Measurements from ENCODE around the gene COL4A2. TPM values are rescaled to one million over a fixed set of nuclear protein-coding genes. Genes with fewer than 3 reads are reported as not detected.
A peak's percentile ranks its signal among the peaks of the same experiment; 100 is the strongest.

The COL4A2 gene
- total RNA-seq, 1 donor from 2014 or later = 1,465 TPM

DNA sequence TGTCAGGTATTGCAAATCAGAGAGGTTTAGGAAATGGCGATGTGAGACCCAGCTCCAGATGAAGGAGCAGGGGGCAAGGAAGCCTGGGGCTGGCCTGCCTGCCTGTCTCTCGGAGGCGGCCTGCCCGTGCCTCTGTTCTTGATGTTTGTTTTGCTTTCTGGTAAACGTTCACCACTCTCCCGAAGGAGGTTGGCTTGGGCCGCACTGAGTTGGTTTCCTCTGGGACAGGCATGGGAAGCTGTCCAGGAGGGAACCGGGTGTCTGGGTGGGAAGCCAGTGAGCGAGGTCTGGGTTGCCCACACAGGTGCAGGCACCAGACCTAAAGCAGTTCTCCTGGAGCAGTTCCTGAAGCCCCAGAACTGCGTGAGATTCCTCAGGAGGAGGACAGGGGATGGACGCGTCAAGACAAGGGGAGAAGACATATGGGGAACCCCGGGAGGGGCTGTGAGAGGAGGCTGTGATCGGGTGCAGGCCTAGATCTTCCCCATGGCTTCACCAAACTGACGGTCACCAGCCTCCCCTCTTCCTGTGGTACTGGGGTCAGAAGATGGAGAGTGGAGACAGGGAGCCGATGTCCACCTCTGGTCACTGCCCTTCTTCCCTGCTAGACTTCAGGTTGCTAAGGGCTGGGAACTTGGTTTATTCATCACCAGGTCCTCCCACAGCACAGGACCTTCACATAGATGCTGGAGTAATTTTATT lies 15.2 kb downstream of the COL4A2 start:
- DNase-seq (ENCODE audit: low read depth) = no peak

DNA sequence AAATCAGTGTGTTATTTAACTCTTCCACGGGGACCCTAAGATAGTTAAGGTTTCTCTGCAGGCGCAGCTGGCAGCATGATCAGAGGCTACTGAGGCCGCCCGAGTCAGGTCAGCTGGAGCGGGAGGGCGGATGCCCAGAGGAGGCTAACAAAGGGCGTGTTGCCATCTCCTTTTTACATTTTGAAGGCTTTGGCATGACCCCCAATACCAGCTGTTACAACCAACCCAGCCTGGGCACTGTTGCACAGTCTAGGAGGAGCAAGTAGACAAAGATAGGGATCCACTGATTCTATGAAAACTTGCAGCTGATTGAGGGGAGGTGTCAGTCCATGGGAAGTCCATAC lies 15.7 kb downstream of the COL4A2 start:
- no peak for DNase-seq (ENCODE audit: low read depth)

DNA sequence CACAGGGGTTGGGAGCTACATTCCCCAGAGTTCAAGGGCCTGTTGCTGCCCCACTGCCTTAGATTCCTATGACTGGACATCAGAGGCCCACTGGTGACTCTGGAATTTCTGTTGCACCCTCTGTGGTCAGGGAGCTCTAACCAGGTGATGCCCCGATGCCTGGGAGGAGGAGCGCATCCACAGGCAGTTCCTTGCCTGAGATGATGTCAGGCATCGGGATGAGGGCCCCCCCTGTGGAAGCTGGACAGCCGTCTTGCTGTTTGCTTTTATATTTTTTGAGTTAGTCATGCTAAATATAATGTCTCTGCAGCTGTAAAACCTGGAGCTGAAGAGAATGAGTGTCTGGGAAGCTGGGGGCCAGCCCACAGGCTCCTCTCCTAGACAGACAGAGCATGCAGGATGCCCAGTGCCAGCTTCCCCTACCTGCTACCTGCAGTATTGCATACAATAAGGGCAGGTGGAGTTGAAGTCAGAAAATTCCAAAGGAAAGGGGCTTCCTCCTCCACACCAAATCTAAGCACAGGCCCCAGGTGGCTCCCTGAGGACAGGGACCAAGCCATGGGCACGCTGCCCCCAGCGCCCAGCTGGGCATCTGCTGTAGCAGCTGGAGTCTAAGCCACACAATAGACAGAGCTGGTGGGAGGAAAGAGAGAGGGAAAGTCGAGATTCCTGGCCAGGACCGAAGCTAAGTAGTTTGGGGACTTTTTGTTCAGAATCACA lies 16.2 kb downstream of the COL4A2 start:
- DNase-seq (ENCODE audit: low read depth) = peak; percentile 89

DNA sequence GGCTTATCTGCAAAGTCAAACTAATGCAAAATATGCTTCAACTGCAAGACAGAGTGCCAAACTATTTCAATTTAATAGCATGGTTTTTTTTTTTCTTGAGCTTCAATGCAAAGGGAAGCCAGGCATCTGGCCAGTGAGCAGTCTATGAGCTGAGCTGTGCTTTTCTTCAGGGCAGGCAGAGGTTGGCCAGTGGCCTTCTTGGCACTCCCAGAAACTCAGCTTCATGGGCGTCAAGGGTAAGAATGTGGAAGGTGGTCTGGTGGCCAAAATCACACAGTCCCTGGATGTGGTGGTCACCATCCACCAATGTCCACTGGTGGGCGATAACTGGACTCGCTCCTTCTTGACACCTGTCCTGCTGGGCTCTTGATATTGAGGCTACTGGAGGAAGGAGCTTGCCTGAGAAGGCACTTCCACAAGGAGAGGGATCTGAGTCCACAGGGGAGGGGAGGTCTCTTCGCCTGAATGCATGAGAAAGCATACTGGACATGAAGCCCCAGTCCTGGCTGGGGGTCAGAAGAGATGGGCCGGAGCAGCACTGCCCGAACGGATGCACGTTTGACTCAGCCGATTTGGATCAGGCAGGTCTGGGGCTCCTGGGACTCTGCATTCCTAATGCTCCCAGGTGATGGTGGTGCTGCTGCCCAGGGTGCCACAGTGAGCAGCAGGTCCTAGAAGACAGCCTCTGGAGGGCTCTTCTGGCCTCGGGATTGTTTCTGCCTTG lies 17.1 kb downstream of the COL4A2 start:
- no peak for DNase-seq (ENCODE audit: low read depth)

DNA sequence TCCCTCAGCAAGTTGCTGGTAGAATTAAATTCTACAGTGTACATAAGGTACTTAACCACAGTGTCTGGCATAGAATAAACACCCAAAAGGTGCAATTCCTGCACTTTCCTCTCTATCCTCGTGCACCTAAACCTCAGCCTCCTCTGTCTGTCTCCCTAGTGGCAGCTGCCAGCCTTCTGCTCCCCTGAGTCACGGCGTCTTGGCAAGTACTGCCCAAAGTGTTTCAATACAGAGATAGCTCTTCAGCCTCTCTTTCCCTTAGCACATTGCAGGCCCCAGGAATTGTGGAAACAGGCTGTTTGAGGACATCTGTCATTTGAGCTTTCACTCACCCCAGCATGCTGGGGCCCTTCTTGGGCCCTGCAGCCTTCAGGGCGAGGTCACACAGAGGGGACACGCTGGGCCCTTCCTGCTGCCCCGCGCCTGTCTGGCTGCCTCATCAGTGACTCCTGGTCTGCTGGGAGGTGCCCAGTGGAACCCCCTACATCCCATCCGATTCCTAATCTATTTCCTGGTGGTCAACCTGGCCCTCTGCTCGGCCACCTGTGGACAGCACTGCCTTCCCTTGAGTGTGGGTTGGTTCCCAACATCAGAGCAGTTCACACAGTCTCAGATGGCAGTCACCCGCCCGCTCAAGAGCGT lies 19.3 kb downstream of the COL4A2 start:
- no peak for DNase-seq (ENCODE audit: low read depth)

DNA sequence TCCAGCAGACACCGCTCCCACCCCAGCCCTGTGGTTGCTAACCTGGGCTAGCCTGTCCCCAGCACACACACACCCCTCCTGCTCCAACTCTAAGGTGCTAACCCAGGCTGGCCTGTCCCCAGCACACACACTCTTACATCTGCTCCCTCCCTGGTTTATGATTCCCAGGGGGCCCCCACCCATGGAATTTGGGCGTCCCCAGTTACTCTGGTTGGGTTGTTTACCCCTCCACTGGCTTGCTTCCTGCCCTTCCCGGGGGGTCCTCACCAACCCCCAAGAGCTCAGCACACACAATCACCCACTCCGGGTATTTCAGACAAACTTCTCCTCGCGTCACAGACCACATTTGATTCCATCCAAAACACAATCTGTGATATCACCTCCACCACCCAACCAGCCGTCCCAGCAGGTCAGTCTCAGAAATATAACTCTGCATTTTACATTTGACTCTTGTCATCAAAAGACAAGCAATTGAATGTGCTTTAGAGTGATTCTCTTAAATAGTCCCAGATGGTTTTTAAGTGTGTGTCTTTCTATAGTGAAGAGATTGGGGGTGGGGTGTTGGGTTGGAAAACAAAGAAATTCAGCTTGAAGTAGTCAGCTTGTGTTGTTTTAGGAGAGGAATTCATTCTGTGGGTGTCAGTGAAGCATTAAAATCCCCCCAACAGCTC lies 20.1 kb downstream of the COL4A2 start:
- DNase-seq (ENCODE audit: low read depth) = peak; percentile 71

DNA sequence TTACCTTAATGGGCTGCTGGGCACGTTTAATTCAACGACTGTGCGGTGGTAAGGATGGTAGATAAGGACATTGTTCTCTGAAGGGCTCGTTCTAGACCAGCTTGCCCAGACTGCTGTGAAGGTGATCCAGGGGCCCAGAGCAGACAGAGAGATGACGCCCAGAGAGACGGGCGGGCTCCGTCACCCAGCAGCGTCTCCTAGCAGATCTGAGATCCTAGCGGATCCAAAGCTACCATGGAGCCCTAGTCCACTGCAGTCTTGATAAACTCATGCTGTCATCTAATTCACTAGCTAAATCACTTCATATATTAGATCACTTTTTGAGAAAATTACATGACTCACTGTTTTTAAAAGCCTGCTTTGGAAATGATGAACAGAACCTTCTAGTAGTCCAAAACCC lies 21.5 kb downstream of the COL4A2 start:
- DNase-seq (ENCODE audit: low read depth) = no peak

DNA sequence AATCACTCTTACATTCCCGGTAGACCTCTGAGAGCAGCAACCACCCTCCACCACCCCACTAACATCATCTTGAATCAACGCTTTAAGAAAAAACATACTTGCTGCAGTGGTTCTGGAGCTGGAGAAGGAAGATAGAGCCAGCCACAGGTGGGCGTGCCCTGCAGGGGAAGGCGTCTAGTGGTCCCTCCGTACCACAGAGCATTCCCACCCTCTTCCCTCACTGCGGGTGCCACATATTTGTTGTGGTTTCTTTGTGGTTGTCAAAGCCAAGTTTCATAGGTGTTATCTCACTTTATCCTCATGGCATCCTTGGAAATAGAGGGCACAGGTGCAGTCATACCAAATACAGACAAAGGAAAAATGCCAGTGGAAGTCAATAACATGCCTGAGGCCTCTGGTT lies 22.2 kb downstream of the COL4A2 start:
- DNase-seq (ENCODE audit: low read depth) = no peak

DNA sequence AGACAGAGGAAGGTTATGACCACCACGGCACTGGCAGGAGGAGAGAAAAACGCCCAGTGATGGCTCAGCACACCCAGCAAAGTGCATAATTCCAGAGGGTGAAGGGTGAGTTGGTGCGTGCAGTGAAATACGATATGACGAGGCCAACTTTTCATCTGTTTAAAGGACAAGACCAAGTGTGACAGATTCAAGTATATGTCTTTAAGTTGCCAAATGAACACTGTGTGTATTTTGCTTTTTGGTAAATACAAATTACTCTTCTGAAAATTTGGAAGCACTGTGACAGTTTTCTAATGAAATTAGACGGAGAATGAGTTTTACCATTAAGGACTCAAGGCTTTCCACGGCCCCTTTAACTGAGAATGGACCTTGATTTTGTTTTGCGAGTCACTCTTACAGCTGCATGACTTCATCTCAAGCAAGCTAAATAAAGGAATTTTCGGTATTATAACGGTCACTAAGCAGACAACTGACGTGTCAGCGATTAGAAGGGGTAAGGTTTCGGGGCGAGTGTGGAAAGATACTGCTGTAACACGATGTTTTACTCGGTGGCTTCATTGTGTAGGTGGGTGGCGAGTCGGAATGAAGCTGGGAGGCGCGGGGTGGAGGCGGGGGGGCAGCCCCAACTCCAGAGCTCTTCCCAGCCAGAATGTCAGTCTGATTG lies 22.8 kb downstream of the COL4A2 start:
- DNase-seq (ENCODE audit: low read depth) = peak; percentile 81

DNA sequence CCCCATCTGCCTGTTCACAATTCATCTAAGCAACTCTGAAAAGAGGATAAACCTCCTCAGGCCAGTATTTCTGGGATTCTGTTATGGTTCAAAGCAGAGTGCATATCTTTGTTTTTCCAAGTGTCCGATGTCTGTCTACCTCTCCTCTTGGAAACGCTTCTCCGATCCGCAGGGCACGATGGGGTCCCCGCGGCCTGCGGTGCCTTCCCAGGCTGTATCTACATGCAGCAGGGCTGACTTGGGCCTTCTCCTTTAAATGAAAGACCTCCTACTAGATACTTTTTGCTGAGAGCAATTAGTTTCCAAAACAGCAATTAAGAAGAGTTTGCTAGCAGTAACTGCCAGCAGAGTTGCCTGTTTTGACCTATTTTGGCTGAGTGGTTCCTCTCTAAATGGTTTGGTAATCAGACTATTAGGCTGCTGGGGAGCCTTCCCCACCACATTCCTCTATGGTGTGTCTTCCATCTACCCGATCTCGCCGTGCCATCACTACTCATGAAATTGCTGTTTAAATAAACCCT lies 23.5 kb downstream of the COL4A2 start:
- DNase-seq (ENCODE audit: low read depth) = peak; percentile 69

DNA sequence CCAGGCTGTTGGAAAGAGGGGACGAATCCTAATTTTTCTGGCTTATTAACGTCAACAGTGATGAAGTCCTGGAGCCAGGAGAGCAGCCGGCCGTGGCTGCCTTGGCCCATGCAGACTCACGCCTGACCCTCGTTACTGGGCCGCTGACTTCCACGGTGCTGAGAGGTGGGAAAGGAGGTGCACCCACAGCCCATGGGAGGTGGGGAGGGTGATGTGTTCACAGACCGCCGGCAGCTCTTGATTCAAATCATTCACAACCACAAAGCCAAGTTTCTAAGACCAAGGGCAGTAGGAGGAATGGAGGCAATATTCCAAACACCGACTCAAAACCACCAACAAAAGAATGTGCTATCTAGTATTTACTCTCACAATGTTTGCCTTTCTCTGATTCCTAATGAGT lies 24.3 kb downstream of the COL4A2 start:
- peak; percentile 94 for DNase-seq (ENCODE audit: low read depth)

DNA sequence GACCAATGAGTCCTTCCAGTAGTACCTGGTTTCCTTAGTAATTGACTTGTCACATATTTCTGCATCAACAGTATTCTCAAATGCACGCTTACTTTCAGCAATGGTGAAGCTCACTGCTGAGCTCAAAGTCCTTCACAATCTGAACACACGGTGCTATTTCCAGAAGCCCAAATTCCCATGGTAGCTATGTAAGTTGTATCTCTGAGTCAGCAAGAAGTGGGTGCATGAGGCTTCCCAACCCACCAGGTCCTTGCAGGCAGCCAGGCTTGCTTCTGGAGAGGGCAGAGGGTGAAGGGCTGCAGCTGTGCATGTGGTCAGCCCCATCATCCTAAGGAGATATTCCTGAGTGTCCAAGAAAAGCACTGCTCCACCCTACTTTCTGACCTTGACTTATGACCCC lies 25.7 kb downstream of the COL4A2 start:
- no peak for DNase-seq (ENCODE audit: low read depth)

DNA sequence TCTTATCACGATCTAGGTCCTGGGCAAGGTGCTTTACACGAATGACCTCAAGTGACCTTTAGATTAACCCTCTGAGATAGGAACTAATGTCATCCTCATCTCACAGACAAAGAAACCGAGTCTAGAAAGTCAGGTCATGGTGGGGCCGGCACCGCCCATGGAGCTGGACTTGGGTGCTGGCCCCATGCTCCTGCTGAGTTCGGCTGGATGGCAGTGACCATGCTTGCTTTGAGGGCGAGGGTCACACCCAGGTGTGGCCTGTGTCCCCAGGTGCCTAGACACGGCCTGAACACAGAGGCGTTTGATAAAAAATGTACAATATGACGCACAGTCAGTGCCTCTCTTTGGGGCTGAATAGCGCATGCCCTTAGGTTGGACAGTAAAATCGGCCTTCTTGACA lies 26.8 kb downstream of the COL4A2 start:
- no peak for DNase-seq (ENCODE audit: low read depth)

DNA sequence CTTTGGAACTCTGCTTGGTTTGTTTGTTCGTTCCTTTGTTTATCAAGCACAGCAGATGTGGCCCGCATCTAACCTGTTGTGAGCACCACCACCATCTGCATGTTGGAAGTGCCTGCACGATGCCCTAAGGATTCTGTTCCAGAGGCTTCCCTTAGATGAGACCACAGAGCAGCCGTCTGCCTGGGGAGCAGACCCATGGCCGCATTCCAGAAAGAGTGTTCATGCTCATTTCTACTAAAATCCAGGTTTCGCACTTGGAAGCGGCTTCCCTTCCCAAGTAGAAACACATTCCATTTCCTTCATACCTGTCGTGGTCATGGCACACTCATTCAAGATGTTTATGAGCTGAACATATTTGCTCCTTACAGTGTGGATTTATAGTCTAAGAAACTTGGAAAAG lies 27.2 kb downstream of the COL4A2 start:
- no peak for DNase-seq (ENCODE audit: low read depth)

DNA sequence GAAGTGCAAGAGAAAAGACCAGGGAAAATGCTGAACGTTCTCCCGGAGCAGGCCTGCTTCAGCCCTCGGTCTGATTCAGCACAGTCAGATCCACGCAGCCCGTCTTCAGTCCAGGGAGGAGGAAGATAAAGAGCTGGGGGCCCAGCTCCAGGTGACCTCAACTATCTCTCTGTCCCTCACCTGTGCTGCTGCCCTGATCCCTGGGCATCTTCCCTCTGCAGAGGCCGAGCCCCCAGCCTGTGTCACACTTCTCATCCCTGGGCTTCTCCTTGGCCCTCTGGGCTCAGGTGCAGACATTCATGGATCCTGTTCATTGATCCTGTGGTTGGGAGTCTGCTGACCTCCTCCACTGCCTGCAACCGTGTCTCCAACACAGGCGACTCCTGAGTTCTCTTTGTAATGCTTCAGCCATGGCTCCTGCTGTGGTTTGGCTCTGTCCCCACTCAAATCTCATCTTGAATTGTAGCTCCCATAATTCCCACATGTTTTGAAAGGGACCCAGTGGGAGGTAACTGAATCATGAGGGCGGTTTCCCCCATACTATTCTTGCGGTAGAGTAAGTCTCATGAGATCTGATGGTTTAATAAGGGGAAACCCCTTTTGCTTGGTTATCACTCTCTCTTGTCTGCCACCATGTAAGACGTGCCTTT lies 27.9 kb downstream of the COL4A2 start:
- no peak for DNase-seq (ENCODE audit: low read depth)

DNA sequence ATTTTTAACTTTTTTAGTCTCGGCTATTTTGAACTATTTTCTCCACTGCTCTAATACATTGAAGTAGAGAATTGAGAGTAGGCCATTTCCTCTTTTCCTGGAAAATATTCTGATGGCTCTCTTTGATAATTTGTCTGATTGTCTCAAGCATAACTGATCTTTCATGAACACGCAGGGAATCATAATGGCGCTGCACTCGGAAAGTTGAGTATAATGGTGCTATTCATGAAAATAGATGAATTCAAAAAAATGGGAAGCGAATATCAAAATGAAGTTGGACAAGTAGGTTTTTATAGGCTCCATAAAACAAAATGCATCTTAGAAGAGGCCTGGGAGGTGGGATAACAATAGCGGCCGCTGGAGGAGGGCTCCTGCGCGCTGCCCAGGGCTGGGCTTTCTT lies 29.0 kb downstream of the COL4A2 start:
- DNase-seq (ENCODE audit: low read depth) = no peak

DNA sequence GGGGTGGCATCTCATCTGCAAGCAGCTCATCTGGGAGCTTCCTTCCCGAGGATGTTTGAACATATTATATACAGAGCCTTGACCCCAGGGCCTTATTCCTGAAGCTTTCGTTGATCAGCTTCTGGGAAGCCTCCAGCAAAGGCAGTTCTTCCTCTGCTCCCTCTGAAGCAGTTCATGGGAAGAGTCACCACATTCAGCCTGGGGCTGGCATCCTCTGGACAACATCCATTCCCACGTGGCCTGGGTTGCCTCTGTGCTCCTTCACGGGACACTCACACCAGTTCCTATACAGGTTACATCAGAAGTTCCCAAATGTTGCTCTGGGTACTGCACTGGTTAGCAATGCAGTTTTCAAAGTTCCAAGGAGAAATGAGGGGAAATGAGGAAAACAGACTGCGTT lies 29.6 kb downstream of the COL4A2 start:
- no peak for DNase-seq (ENCODE audit: low read depth)

DNA sequence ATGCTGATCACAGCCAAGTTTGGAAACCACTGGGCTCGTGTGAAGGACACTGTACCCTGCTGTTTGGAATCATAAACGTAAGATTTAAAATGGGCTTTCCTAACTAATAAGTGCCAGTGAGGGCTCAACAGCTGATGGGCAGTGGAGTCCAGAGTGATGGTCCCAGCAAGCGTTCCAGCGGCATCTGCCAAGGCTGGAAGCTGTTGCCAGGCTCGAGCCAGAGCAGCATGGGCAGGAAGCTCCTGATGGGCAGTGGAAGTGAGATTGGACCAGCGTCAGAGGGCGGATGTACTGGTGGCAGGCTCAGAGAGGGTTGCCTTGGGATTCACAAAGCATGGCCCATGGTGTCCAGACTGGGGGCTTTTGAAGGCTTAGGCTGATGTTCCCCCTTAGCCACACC lies 30.2 kb downstream of the COL4A2 start:
- DNase-seq (ENCODE audit: low read depth) = no peak

DNA sequence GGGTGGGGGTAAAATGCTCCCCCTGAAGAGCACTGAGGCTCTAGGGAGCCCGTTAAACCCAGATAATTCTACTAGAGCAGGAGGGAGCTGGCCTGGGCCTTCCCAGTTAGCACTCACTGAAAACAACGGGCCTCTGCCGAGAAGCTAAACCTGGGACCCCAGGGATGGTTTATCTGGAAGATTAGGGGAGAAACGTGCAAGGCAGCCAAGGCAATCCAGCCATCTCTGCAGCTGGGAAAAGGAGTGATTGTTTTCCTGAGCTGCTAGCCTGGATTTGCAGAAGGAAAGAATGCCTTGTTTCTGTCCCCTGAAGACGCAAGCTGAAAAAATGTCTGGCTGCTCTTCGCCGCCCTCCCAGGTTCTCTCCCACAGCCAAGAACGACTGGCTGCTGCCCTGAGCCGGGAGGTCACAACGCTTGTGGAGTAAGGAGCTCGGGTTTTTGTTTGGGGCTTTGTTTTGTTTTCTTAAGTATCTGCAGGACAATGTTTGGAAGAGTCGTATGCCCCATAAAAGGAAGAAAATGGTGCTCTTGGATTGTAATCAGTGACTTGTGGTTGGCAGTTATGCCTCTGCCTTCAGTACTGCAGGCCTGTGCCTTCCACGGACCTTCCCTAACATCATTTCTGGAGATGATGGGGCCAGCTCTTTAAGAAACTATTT lies 31.5 kb downstream of the COL4A2 start:
- DNase-seq (ENCODE audit: low read depth) = no peak

DNA sequence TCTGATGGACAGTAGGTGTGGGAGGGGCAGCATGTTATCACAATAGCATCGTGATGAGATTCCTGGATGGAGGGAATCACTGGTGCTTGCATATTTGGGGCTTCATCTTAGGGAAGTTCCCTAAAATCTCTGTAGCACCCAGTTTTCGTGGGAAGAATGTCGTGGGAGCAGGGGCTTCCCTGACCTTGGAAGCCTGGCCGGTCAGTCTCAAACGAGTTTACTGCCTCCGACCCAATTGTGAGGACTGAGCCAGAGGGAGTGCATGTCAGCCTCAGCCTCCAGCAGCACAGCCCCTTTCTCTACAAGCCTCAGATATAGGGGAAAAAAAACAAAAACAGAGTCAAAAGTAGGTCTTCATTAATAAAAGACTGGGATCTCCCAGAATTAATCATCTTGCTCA lies 32.2 kb downstream of the COL4A2 start:
- no peak for DNase-seq (ENCODE audit: low read depth)

All from renal cortical epithelial cell (primary cell).